ENCODE data around the gene RNF144B. TPM values are rescaled to one million over a fixed set of nuclear protein-coding genes. Genes with fewer than 3 reads are reported as not detected.

The RNF144B gene
- total RNA-seq, 2 donors from 2014 or later = 4.2 to 4.4 TPM

DNA sequence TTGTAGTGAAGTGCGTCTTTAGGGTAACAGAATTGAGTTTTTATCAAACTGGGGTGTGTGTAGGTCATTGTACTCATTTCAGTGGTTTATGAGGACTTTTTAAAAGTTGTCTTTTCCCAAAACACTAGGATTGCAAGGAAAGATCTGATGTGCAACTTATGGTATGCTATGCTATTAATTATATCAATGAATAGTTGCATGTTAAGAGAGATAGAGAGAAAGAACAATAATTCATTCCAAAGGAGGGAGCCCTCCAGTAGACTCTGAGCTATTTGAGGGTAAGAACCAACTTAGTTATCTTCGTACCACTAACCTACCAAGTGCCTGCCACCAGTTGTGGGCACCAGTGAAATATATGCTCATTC, 117.1 kb downstream of the RNF144B start:
- H3K4me1 ChIP-seq = no peaks in the 10 kb centered on the region
- no peaks in the 10 kb centered on the region for H3K9me3 ChIP-seq
- H3K36me3 ChIP-seq = no peaks in the 10 kb centered on the region
- H3K27me3 ChIP-seq = no peaks in the 10 kb centered on the region
- no peak overlapping the region for H3K4me3 ChIP-seq
- no peak overlapping the region for H3K27ac ChIP-seq
- intact Hi-C loops (cut with DNase I) = loop anchor here (2.0 kb wide), 1 partner anchor 179 kb away; no protein-coding TSS in a partner anchor
- no peak for DNase-seq
- no peak for TF ChIP-seq CTCF (IDR thresholded peaks at IDR 0.05)
- no peak overlapping the region for H3K9ac ChIP-seq (ENCODE audit: low read depth in 2 of 2, low read length in 2 of 2)

- Histone ChIP-seq H3K9ac (ENCODE audit: low read depth in 2 of 2, low read length in 2 of 2) (no peak overlapping the region), H3K36me3 (no peaks in the 10 kb centered on the region), H3K27me3 (no peaks in the 10 kb centered on the region), H3K27ac (no peak overlapping the region), H3K4me1 (no peaks in the 10 kb centered on the region), H3K4me3 (no peak overlapping the region), H3K9me3 (no peaks in the 10 kb centered on the region)
- DNase-seq = no peak
- intact Hi-C loops (cut with DNase I) = no loop called here
- TF ChIP-seq CTCF (IDR thresholded peaks at IDR 0.05) = no peak
Observed at GRCh38 chr6:18506382-18507017, 119.3 kb downstream of the RNF144B start.

GRCh38 chr6:18507018-18507415, 119.9 kb downstream of the RNF144B start:
- Histone ChIP-seq H3K27me3 (no peaks in the 10 kb centered on the region), H3K4me1 (no peaks in the 10 kb centered on the region), H3K9me3 (no peaks in the 10 kb centered on the region), H3K9ac (ENCODE audit: low read depth in 2 of 2, low read length in 2 of 2) (no peak overlapping the region), H3K4me3 (no peak overlapping the region), H3K27ac (no peak overlapping the region), H3K36me3 (no peaks in the 10 kb centered on the region)
- intact Hi-C loops (cut with DNase I) = no loop called here
- no peak for DNase-seq
- no peak for TF ChIP-seq CTCF (IDR thresholded peaks at IDR 0.05)

GRCh38 chr6:18507561-18507960, 120.4 kb downstream of the RNF144B start:
- Histone ChIP-seq H3K9ac (ENCODE audit: low read depth in 2 of 2, low read length in 2 of 2) (no peak overlapping the region), H3K4me3 (no peak overlapping the region), H3K27ac (no peak overlapping the region), H3K36me3 (no peaks in the 10 kb centered on the region), H3K27me3 (no peaks in the 10 kb centered on the region), H3K4me1 (no peaks in the 10 kb centered on the region), H3K9me3 (no peaks in the 10 kb centered on the region)
- intact Hi-C loops (cut with DNase I) = no loop called here
- no peak for DNase-seq
- no peak for TF ChIP-seq CTCF (IDR thresholded peaks at IDR 0.05)

DNA sequence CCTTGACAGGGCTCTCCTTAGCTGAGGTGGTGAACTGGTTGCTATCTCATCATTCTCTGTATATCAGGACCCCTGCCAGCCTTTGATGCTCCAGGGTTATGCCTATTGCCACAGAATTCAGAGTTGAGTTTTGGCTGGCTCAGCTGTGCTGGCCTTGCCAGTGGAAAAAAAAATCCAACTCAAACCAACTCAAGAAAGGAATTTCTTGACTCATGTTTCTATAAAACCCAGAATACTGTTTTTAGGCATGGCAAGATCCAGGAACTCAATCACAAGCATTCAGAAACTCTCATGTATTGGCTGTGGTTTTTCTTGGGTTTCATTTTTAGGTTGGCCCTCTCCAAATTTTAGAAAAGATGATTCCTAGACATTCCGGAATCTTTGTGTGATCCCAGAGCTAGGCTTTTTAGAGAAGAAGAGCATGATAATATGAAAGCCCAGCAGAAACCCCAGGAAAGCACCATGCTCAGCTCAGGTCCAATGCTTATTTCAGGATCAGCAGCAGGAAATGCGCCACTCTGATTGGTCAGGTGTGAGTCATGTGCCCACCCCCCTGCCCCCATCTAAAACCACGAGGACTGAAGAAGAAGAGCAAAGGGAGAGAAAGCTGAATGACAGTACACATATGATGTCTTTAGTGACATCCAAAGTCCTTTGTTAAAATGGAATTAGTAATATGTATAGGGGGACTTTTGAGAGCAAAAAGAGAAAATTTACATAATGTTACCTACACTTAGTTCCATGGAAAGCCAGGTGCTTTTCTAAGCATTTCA, 122.9 kb downstream of the RNF144B start:
- Histone ChIP-seq H3K9me3 (no peaks in the 10 kb centered on the region), H3K9ac (ENCODE audit: low read depth in 2 of 2, low read length in 2 of 2) (no peak overlapping the region), H3K4me1 (no peaks in the 10 kb centered on the region), H3K27ac (no peak overlapping the region), H3K4me3 (no peak overlapping the region), H3K27me3 (no peaks in the 10 kb centered on the region), H3K36me3 (no peaks in the 10 kb centered on the region)
- no peak for TF ChIP-seq CTCF (IDR thresholded peaks at IDR 0.05)
- DNase-seq = no peak
- intact Hi-C loops (cut with DNase I) = no loop called here

Data from colonic mucosa (tissue), 4 donors.